DOHH2 (cell line): ENCODE results near the gene HERC5.

Experiments used
- H3F3A ChIP-seq: fragments of 200-600 bp; sonication (generic), shearing (Covaris generic); 2 replicates; pipeline ENCODE4 v1.6.0; 2016; ENCODE audit warnings: antibody characterized with exemption, mild to moderate bottlenecking; ENCODE audit not compliant: control insufficient read depth, insufficient read depth
- H3K27ac ChIP-seq: fragments of 200-600 bp; sonication (generic); 2 replicates; pipeline ENCODE4 v1.5.1; 2014; ENCODE audit warnings: low read depth, mild to moderate bottlenecking, low read length, moderate library complexity
- H3K27me3 ChIP-seq: fragments of 200-600 bp; sonication (generic); 2 replicates; pipeline ENCODE4 v1.6.1; 2014; ENCODE audit warnings: mild to moderate bottlenecking, low read length, mixed read lengths; ENCODE audit not compliant: control insufficient read depth
- H3K36me3 ChIP-seq: fragments of 200-600 bp; sonication (generic); 2 replicates; pipeline ENCODE4 v1.6.1; 2014; ENCODE audit warnings: mild to moderate bottlenecking, low read length, moderate library complexity, mixed read lengths; ENCODE audit not compliant: control insufficient read depth
- H3K4me1 ChIP-seq: fragments of 200-600 bp; sonication (generic); 2 replicates; pipeline ENCODE4 v1.6.1; 2014; ENCODE audit warnings: mild to moderate bottlenecking, low read length, mixed read lengths; ENCODE audit not compliant: control insufficient read depth
- H3K4me2 ChIP-seq: fragments of 200-600 bp; sonication (generic); 2 replicates; pipeline ENCODE4 v1.6.0; 2014; ENCODE audit warnings: mild to moderate bottlenecking, low read length, moderate library complexity
- H3K4me3 ChIP-seq: fragments of 200-600 bp; sonication (generic); 2 replicates; pipeline ENCODE4 v1.5.1; 2014; ENCODE audit warnings: mild to moderate bottlenecking, low read length, mixed read lengths
- H3K79me2 ChIP-seq: fragments of 200-600 bp; sonication (generic); 2 replicates; pipeline ENCODE4 v1.6.1; 2014; ENCODE audit warnings: mild to moderate bottlenecking, low read length, mixed read lengths; ENCODE audit not compliant: control insufficient read depth
- H3K9me2 ChIP-seq: fragments of 200-600 bp; sonication (generic); replicated peaks from 2 replicates; pipeline ENCODE4 v1.6.1; 2014; ENCODE audit warnings: mild to moderate bottlenecking, low read length, mixed read lengths; ENCODE audit not compliant: control insufficient read depth
- H3K9me3 ChIP-seq: fragments of 200-600 bp; sonication (generic); 2 replicates; pipeline ENCODE4 v1.6.1; 2014; ENCODE audit warnings: antibody characterized with exemption, low read length, mixed read lengths; ENCODE audit not compliant: control insufficient read depth, insufficient read depth
- H4K20me1 ChIP-seq: fragments of 200-600 bp; sonication (generic); 2 replicates; pipeline ENCODE4 v1.6.0; 2014; ENCODE audit warnings: low read depth, mild to moderate bottlenecking, antibody characterized with exemption, low read length, moderate library complexity; ENCODE audit not compliant: control insufficient read depth, insufficient read depth
- CTCF ChIP-seq: fragments of 200-600 bp; sonication (generic); IDR thresholded peaks from one replicate; pipeline ENCODE4 v1.5.1; 2014; ENCODE audit warnings: antibody characterized with exemption, mild to moderate bottlenecking, low read depth, low read length; ENCODE audit not compliant: poor library complexity, severe bottlenecking
- EZH2phosphoT487 ChIP-seq: fragments of 200-600 bp; sonication (generic); IDR thresholded peaks from 2 replicates; pipeline ENCODE4 v1.6.1; 2017; ENCODE audit warnings: borderline replicate concordance, mild to moderate bottlenecking, antibody characterized with exemption, low read length, moderate library complexity, mixed read lengths

Gene HERC5

GRCh38 chr4:88516746-88517145 is 59.8 kb downstream of the HERC5 start:
- Histone ChIP-seq H3K27ac (no peak overlapping the region), H3K9me2 (no peaks in the 10 kb centered on the region), H3F3A (no peaks in the 10 kb centered on the region), H3K4me3 (no peak overlapping the region), H4K20me1 (no peaks in the 10 kb centered on the region), H3K79me2 (peaks cover under 1% of the 10 kb centered on the region), H3K4me1 (no peaks in the 10 kb centered on the region), H3K4me2 (no peak overlapping the region), H3K36me3 (peaks cover 17% of the 10 kb centered on the region), H3K27me3 (no peaks in the 10 kb centered on the region), H3K9me3 (no peaks in the 10 kb centered on the region)
- no peak for TF ChIP-seq CTCF
- TF ChIP-seq EZH2phosphoT487 = no peak

DNA sequence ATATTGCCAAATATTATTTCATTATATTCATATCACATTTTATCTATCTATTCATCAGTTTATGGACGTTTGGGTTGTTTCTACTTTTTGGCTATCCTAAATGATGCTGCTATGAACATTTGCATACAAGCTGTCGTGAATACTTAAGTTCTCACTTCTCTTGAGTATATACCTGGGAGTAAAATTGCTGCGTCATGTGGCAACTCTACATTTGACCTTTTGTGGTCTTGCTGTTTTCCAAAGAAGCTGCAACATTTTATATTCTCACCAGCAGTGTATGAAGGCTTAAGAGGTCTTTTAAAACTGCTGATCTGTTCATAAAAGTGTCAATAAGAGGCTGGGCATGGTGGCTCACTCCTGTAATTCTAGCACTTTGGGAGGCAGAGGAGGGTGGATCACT is 60.9 kb downstream of the HERC5 start:
- H3K36me3 ChIP-seq = peaks cover 19% of the 10 kb centered on the region
- no peaks in the 10 kb centered on the region for H3K9me2 ChIP-seq
- H3K4me3 ChIP-seq = no peak overlapping the region
- H3K79me2 ChIP-seq = peaks cover 12% of the 10 kb centered on the region
- no peaks in the 10 kb centered on the region for H4K20me1 ChIP-seq
- no peak for TF ChIP-seq EZH2phosphoT487
- H3K27ac ChIP-seq = no peak overlapping the region
- H3K4me2 ChIP-seq = no peak overlapping the region
- H3K27me3 ChIP-seq = no peaks in the 10 kb centered on the region
- H3K9me3 ChIP-seq = no peaks in the 10 kb centered on the region
- H3F3A ChIP-seq = no peaks in the 10 kb centered on the region; the same call in 1 of the 2 replicates
- H3K4me1 ChIP-seq = peaks cover 9% of the 10 kb centered on the region

GRCh38 chr4:88518911-88519310 is 62.0 kb downstream of the HERC5 start:
- Histone ChIP-seq H3K36me3 (peaks cover 19% of the 10 kb centered on the region), H3F3A (no peaks in the 10 kb centered on the region; the same call in 1 of the 2 replicates), H3K27ac (no peak overlapping the region), H3K4me1 (peaks cover 11% of the 10 kb centered on the region), H3K9me2 (no peaks in the 10 kb centered on the region), H3K4me2 (no peak overlapping the region), H4K20me1 (no peaks in the 10 kb centered on the region), H3K27me3 (no peaks in the 10 kb centered on the region), H3K79me2 (peaks cover 17% of the 10 kb centered on the region), H3K4me3 (no peak overlapping the region), H3K9me3 (no peaks in the 10 kb centered on the region)
- no peak for TF ChIP-seq EZH2phosphoT487
- TF ChIP-seq CTCF = no peak

DNA sequence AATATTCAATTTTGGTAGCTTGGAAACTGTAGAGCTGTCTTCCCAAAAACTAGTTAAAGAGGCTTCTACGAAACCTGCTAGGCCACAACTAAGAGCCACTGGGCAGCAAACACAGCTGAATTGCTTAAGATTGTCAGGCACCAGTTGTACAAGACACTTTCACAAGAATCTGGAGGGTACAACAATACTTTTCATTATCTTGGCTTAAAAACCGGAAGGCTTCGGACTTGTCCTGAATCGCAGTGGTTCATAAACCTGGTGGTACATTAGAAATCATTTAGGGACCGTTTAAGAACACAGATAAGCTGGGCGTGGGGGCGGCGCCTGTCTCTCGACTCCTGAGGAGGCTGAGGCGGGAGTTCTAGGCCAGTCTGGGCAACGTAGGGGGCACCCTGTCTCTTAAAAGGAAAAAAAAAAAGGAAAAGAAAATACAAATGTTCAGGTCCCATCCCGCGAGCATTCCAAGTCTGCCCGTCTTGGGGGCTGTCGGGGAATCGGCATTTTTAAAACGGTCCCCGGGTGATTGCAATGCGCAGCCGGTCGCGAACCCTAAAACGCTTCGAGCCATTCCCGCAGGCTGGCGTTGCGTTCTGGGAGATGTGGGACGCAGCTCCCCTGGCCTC is 65.9 kb downstream of the HERC5 start:
- Histone ChIP-seq H3K27ac (no peak overlapping the region), H3K9me3 (no peaks in the 10 kb centered on the region), H4K20me1 (no peaks in the 10 kb centered on the region), H3K27me3 (no peaks in the 10 kb centered on the region), H3K4me3 (peak overlapping the region; percentile 81), H3K36me3 (peaks cover 19% of the 10 kb centered on the region), H3K4me2 (peak overlapping the region; percentile 72), H3K4me1 (peaks cover 16% of the 10 kb centered on the region), H3F3A (peaks cover 8% of the 10 kb centered on the region; the same call in 1 of the 2 replicates), H3K79me2 (peaks cover 17% of the 10 kb centered on the region), H3K9me2 (no peaks in the 10 kb centered on the region)
- TF ChIP-seq CTCF (no peak), EZH2phosphoT487 (no peak)
